ENCODE data around the gene TMEM131.

TMEM131 gene

GRCh38 chr2:97993926-97994325, 1.8 kb downstream of the TMEM131 start:
- no peak overlapping the region for H4K8ac ChIP-seq (ENCODE audit: low read depth, low read length)
- no peak overlapping the region for H3K4ac ChIP-seq (ENCODE audit: low read length)
- no peak overlapping the region for H2BK120ac ChIP-seq (ENCODE audit: low read depth, low read length)
- no peak overlapping the region for H3K14ac ChIP-seq (ENCODE audit: low read length)
- H3K23ac ChIP-seq (ENCODE audit: low read depth, low read length, poor library complexity): no peak overlapping the region
- no peak overlapping the region for H2BK12ac ChIP-seq (ENCODE audit: low read length)
- H4K91ac ChIP-seq (ENCODE audit: low read depth, low read length, poor library complexity): no peak overlapping the region
- no peak overlapping the region for H2AK5ac ChIP-seq (ENCODE audit: low read depth, low read length)
- no peak overlapping the region for H3K18ac ChIP-seq (ENCODE audit: low read length)
- no peak overlapping the region for H2BK5ac ChIP-seq (ENCODE audit: low read length)
- no peaks in the 10 kb centered on the region for H3K27me3 ChIP-seq (ENCODE audit: control insufficient read depth in 3 of 3, insufficient read depth in 3 of 3, low read depth in 1 of 3, low read length in 3 of 3)
- H3K4me1 ChIP-seq (ENCODE audit: control insufficient read depth in 2 of 2, insufficient read depth in 1 of 2, low read depth in 1 of 2, low read length in 2 of 2): peaks cover 3 to 11% of the 10 kb centered on the region in 2 donors
- H3K4me2 ChIP-seq (ENCODE audit: insufficient read depth, low read length, poor library complexity, severe bottlenecking): no peak overlapping the region
- H3K36me3 ChIP-seq (replicated peaks in 1 of 2; ENCODE audit: control insufficient read depth in 2 of 2, insufficient read depth in 2 of 2, low read length in 2 of 2): no peaks in the 10 kb centered on the region
- peaks cover 1 to 3% of the 10 kb centered on the region in 2 donors for H3K9me3 ChIP-seq (replicated peaks in 1 of 2; ENCODE audit: control insufficient read depth in 2 of 2, insufficient read depth in 1 of 2, low read depth in 1 of 2, low read length in 2 of 2)
- H3K27ac ChIP-seq (replicated peaks; ENCODE audit: low read length): no peak overlapping the region
- peak overlapping the region in 1 of 2 donors; percentile 77 for H3K4me3 ChIP-seq (ENCODE audit: low read length in 2 of 2)
- no CpG with 5 or more reads among the region's 6 CpGs for WGBS, 2 donors (ENCODE audit: extremely low coverage in 2 of 2, insufficient read length in 2 of 2, insufficient replicate concordance in 1 of 2)
- no peak overlapping the region for H3K9ac ChIP-seq (ENCODE audit: low read depth, low read length, poor library complexity)
- H2AFZ ChIP-seq (ENCODE audit: low read length): no peak overlapping the region
- H2BK15ac ChIP-seq (ENCODE audit: low read length): no peak overlapping the region
- H3K79me1 ChIP-seq (ENCODE audit: low read depth, low read length): peaks cover 6% of the 10 kb centered on the region
- DNase-seq (ENCODE audit: low spot score): no peak

- Histone ChIP-seq H2BK12ac (ENCODE audit: low read length) (no peak overlapping the region), H3K4me1 (ENCODE audit: control insufficient read depth in 2 of 2, insufficient read depth in 1 of 2, low read depth in 1 of 2, low read length in 2 of 2) (peaks cover 3 to 11% of the 10 kb centered on the region in 2 donors), H3K4me2 (ENCODE audit: insufficient read depth, low read length, poor library complexity, severe bottlenecking) (no peak overlapping the region), H3K23ac (ENCODE audit: low read depth, low read length, poor library complexity) (no peak overlapping the region), H3K14ac (ENCODE audit: low read length) (no peak overlapping the region), H3K9ac (ENCODE audit: low read depth, low read length, poor library complexity) (no peak overlapping the region), H2BK5ac (ENCODE audit: low read length) (no peak overlapping the region), H4K91ac (ENCODE audit: low read depth, low read length, poor library complexity) (no peak overlapping the region), H2AFZ (ENCODE audit: low read length) (no peak overlapping the region), H3K79me1 (ENCODE audit: low read depth, low read length) (peaks cover 6% of the 10 kb centered on the region), H3K27me3 (ENCODE audit: control insufficient read depth in 3 of 3, insufficient read depth in 3 of 3, low read depth in 1 of 3, low read length in 3 of 3) (no peaks in the 10 kb centered on the region), H2BK120ac (ENCODE audit: low read depth, low read length) (no peak overlapping the region), H2BK15ac (ENCODE audit: low read length) (no peak overlapping the region), H3K9me3 (replicated peaks in 1 of 2; ENCODE audit: control insufficient read depth in 2 of 2, insufficient read depth in 1 of 2, low read depth in 1 of 2, low read length in 2 of 2) (peaks cover 6 to 9% of the 10 kb centered on the region in 2 donors), H3K36me3 (replicated peaks in 1 of 2; ENCODE audit: control insufficient read depth in 2 of 2, insufficient read depth in 2 of 2, low read length in 2 of 2) (no peaks in the 10 kb centered on the region), H3K18ac (ENCODE audit: low read length) (no peak overlapping the region), H3K4me3 (ENCODE audit: low read length in 2 of 2) (peak overlapping the region in 1 of 2 donors; percentile 77), H3K4ac (ENCODE audit: low read length) (no peak overlapping the region), H3K27ac (replicated peaks; ENCODE audit: low read length) (no peak overlapping the region), H2AK5ac (ENCODE audit: low read depth, low read length) (no peak overlapping the region), H4K8ac (ENCODE audit: low read depth, low read length) (no peak overlapping the region)
- no CpG with 5 or more reads among the region's 3 CpGs for WGBS, 2 donors (ENCODE audit: extremely low coverage in 2 of 2, insufficient read length in 2 of 2, insufficient replicate concordance in 1 of 2)
- no peak for DNase-seq (ENCODE audit: low spot score)
Measured at GRCh38 chr2:97992836-97993825, 2.6 kb downstream of the TMEM131 start.

- Histone ChIP-seq H4K8ac (ENCODE audit: low read depth, low read length) (no peak overlapping the region), H3K18ac (ENCODE audit: low read length) (no peak overlapping the region), H3K79me1 (ENCODE audit: low read depth, low read length) (peaks cover 6% of the 10 kb centered on the region), H2BK15ac (ENCODE audit: low read length) (no peak overlapping the region), H2BK5ac (ENCODE audit: low read length) (no peak overlapping the region), H3K9ac (ENCODE audit: low read depth, low read length, poor library complexity) (no peak overlapping the region), H3K27ac (replicated peaks; ENCODE audit: low read length) (no peak overlapping the region), H3K9me3 (replicated peaks in 1 of 2; ENCODE audit: control insufficient read depth in 2 of 2, insufficient read depth in 1 of 2, low read depth in 1 of 2, low read length in 2 of 2) (peaks cover 6 to 12% of the 10 kb centered on the region in 2 donors), H3K27me3 (ENCODE audit: control insufficient read depth in 3 of 3, insufficient read depth in 3 of 3, low read depth in 1 of 3, low read length in 3 of 3) (no peaks in the 10 kb centered on the region), H3K4ac (ENCODE audit: low read length) (no peak overlapping the region), H3K14ac (ENCODE audit: low read length) (no peak overlapping the region), H2BK120ac (ENCODE audit: low read depth, low read length) (no peak overlapping the region), H3K36me3 (replicated peaks in 1 of 2; ENCODE audit: control insufficient read depth in 2 of 2, insufficient read depth in 2 of 2, low read length in 2 of 2) (no peaks in the 10 kb centered on the region), H4K91ac (ENCODE audit: low read depth, low read length, poor library complexity) (no peak overlapping the region), H2AK5ac (ENCODE audit: low read depth, low read length) (peak overlapping the region; percentile 37), H2BK12ac (ENCODE audit: low read length) (no peak overlapping the region), H3K4me3 (ENCODE audit: low read length in 2 of 2) (no peak overlapping the region), H3K23ac (ENCODE audit: low read depth, low read length, poor library complexity) (no peak overlapping the region), H2AFZ (ENCODE audit: low read length) (no peak overlapping the region), H3K4me1 (ENCODE audit: control insufficient read depth in 2 of 2, insufficient read depth in 1 of 2, low read depth in 1 of 2, low read length in 2 of 2) (peaks cover 3 to 7% of the 10 kb centered on the region in 2 donors), H3K4me2 (ENCODE audit: insufficient read depth, low read length, poor library complexity, severe bottlenecking) (peak overlapping the region; percentile 18)
- no CpG with 5 or more reads among the region's 7 CpGs for WGBS, 2 donors (ENCODE audit: extremely low coverage in 2 of 2, insufficient read length in 2 of 2, insufficient replicate concordance in 1 of 2)
- no peak for DNase-seq (ENCODE audit: low spot score)
Measured at GRCh38 chr2:97991081-97991856, 4.5 kb downstream of the TMEM131 start.

GRCh38 chr2:97988722-97989121, 7.0 kb downstream of the TMEM131 start:
- H2AFZ ChIP-seq (ENCODE audit: low read length): no peak overlapping the region
- H3K18ac ChIP-seq (ENCODE audit: low read length): no peak overlapping the region
- H3K4ac ChIP-seq (ENCODE audit: low read length): no peak overlapping the region
- H3K9me3 ChIP-seq (replicated peaks in 1 of 2; ENCODE audit: control insufficient read depth in 2 of 2, insufficient read depth in 1 of 2, low read depth in 1 of 2, low read length in 2 of 2): peaks cover 6 to 16% of the 10 kb centered on the region in 2 donors
- H3K4me3 ChIP-seq (ENCODE audit: low read length in 2 of 2): no peak overlapping the region
- no peak overlapping the region for H3K14ac ChIP-seq (ENCODE audit: low read length)
- H3K23ac ChIP-seq (ENCODE audit: low read depth, low read length, poor library complexity): no peak overlapping the region
- H3K79me1 ChIP-seq (ENCODE audit: low read depth, low read length): peaks cover 3% of the 10 kb centered on the region
- no peaks in the 10 kb centered on the region for H3K36me3 ChIP-seq (replicated peaks in 1 of 2; ENCODE audit: control insufficient read depth in 2 of 2, insufficient read depth in 2 of 2, low read length in 2 of 2)
- DNase-seq (ENCODE audit: low spot score): no peak
- H2BK12ac ChIP-seq (ENCODE audit: low read length): no peak overlapping the region
- no peak overlapping the region for H4K91ac ChIP-seq (ENCODE audit: low read depth, low read length, poor library complexity)
- no peak overlapping the region for H2BK15ac ChIP-seq (ENCODE audit: low read length)
- no peak overlapping the region for H2BK120ac ChIP-seq (ENCODE audit: low read depth, low read length)
- H4K8ac ChIP-seq (ENCODE audit: low read depth, low read length): no peak overlapping the region
- WGBS, 2 donors (ENCODE audit: extremely low coverage in 2 of 2, insufficient read length in 2 of 2, insufficient replicate concordance in 1 of 2): no CpG with 5 or more reads among the region's 2 CpGs
- H3K27ac ChIP-seq (replicated peaks; ENCODE audit: low read length): no peak overlapping the region
- H2AK5ac ChIP-seq (ENCODE audit: low read depth, low read length): no peak overlapping the region
- no peak overlapping the region for H3K4me2 ChIP-seq (ENCODE audit: insufficient read depth, low read length, poor library complexity, severe bottlenecking)
- H3K27me3 ChIP-seq (ENCODE audit: control insufficient read depth in 3 of 3, insufficient read depth in 3 of 3, low read depth in 1 of 3, low read length in 3 of 3): no peaks in the 10 kb centered on the region
- peaks cover 3 to 4% of the 10 kb centered on the region in 2 donors for H3K4me1 ChIP-seq (ENCODE audit: control insufficient read depth in 2 of 2, insufficient read depth in 1 of 2, low read depth in 1 of 2, low read length in 2 of 2)
- no peak overlapping the region for H2BK5ac ChIP-seq (ENCODE audit: low read length)
- no peak overlapping the region for H3K9ac ChIP-seq (ENCODE audit: low read depth, low read length, poor library complexity)

Data from neuronal stem cell (in vitro differentiated cells).